Ishikawa (cell line): ENCODE results near the gene IBA57.

Source experiments
- CEBPB ChIP-seq: IDR thresholded peaks from 2 replicates; pipeline ENCODE4 v1.6.1; 2012
- CREB1 ChIP-seq: IDR thresholded peaks from 2 replicates; pipeline ENCODE4 v1.6.1; 2012; ENCODE audit warnings: low read depth
- EGR1 ChIP-seq: IDR thresholded peaks from 2 replicates; pipeline ENCODE4 v1.6.1; 2012
- EP300 ChIP-seq: IDR thresholded peaks from 2 replicates; pipeline ENCODE4 v1.6.1; 2012; ENCODE audit warnings: borderline replicate concordance
- FOXM1 ChIP-seq: IDR thresholded peaks from 2 replicates; pipeline ENCODE4 v1.6.1; 2012; ENCODE audit warnings: low read depth, borderline replicate concordance
- NFIC ChIP-seq: IDR thresholded peaks from 2 replicates; pipeline ENCODE4 v1.6.1; 2012
- RAD21 ChIP-seq: IDR thresholded peaks from 2 replicates; pipeline ENCODE4 v1.6.1; 2012; ENCODE audit warnings: low read depth
- TAF1 ChIP-seq: IDR thresholded peaks from 2 replicates; pipeline ENCODE4 v1.6.1; 2012; ENCODE audit warnings: low read depth, mild to moderate bottlenecking
- TCF12 ChIP-seq: IDR thresholded peaks from 2 replicates; pipeline ENCODE4 v1.6.1; 2012; ENCODE audit warnings: low read depth
- TEAD4 ChIP-seq: IDR thresholded peaks from 2 replicates; pipeline ENCODE4 v1.6.1; 2012
- YY1 ChIP-seq: IDR thresholded peaks from 2 replicates; pipeline ENCODE4 v1.6.1; 2012; ENCODE audit warnings: low read depth
- ZBTB7A ChIP-seq: IDR thresholded peaks from 2 replicates; pipeline ENCODE4 v1.6.1; 2012; ENCODE audit warnings: low read depth
- TF ChIP-seq, protein P1 (sequence below): IDR thresholded peaks from 2 replicates; pipeline ENCODE4 v1.6.1; 2012
- TF ChIP-seq, protein P2 (sequence below): IDR thresholded peaks from 2 replicates; pipeline ENCODE4 v1.6.1; 2012
- TF ChIP-seq, protein P3 (sequence below): IDR thresholded peaks from 2 replicates; pipeline ENCODE4 v1.6.1; 2012; ENCODE audit warnings: low read depth, mild to moderate bottlenecking

Gene IBA57

DNA sequence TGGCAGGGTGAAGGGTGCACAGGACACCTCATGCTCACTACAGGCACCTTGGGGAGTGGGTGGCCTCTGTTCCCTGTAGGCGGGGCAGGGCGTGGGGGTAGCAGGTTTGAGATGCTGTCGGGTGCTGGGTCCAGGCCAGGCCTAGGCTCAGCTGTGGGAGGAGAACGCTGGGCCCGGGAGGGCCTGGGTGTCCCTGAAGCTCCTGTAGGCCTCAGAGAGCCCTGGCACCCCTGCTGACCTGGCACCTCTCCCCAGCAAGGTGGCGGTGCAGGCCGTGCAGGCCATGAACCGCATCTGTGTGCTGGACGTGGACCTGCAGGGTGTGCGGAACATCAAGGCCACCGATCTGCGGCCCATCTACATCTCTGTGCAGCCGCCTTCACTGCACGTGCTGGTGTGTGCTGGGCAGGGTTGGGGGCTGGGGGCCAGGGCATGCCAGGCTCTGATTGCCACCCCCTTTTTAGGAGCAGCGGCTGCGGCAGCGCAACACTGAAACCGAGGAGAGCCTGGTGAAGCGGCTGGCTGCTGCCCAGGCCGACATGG lies 18.4 kb upstream of the IBA57 start:
- TF ChIP-seq, protein P1, sequence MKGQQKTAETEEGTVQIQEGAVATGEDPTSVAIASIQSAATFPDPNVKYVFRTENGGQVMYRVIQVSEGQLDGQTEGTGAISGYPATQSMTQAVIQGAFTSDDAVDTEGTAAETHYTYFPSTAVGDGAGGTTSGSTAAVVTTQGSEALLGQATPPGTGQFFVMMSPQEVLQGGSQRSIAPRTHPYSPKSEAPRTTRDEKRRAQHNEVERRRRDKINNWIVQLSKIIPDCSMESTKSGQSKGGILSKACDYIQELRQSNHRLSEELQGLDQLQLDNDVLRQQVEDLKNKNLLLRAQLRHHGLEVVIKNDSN = no peak
- TF ChIP-seq ZBTB7A (no peak), CEBPB (no peak), EP300 (no peak), TCF12 (no peak), TAF1 (no peak), EGR1 (no peak), TEAD4 (no peak), YY1 (no peak), CREB1 (no peak), RAD21 (no peak), FOXM1 (no peak), NFIC (no peak)
- TF ChIP-seq, protein P2, sequence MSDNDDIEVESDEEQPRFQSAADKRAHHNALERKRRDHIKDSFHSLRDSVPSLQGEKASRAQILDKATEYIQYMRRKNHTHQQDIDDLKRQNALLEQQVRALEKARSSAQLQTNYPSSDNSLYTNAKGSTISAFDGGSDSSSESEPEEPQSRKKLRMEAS = no peak
- TF ChIP-seq, protein P3, sequence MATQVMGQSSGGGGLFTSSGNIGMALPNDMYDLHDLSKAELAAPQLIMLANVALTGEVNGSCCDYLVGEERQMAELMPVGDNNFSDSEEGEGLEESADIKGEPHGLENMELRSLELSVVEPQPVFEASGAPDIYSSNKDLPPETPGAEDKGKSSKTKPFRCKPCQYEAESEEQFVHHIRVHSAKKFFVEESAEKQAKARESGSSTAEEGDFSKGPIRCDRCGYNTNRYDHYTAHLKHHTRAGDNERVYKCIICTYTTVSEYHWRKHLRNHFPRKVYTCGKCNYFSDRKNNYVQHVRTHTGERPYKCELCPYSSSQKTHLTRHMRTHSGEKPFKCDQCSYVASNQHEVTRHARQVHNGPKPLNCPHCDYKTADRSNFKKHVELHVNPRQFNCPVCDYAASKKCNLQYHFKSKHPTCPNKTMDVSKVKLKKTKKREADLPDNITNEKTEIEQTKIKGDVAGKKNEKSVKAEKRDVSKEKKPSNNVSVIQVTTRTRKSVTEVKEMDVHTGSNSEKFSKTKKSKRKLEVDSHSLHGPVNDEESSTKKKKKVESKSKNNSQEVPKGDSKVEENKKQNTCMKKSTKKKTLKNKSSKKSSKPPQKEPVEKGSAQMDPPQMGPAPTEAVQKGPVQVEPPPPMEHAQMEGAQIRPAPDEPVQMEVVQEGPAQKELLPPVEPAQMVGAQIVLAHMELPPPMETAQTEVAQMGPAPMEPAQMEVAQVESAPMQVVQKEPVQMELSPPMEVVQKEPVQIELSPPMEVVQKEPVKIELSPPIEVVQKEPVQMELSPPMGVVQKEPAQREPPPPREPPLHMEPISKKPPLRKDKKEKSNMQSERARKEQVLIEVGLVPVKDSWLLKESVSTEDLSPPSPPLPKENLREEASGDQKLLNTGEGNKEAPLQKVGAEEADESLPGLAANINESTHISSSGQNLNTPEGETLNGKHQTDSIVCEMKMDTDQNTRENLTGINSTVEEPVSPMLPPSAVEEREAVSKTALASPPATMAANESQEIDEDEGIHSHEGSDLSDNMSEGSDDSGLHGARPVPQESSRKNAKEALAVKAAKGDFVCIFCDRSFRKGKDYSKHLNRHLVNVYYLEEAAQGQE = no peak

DNA sequence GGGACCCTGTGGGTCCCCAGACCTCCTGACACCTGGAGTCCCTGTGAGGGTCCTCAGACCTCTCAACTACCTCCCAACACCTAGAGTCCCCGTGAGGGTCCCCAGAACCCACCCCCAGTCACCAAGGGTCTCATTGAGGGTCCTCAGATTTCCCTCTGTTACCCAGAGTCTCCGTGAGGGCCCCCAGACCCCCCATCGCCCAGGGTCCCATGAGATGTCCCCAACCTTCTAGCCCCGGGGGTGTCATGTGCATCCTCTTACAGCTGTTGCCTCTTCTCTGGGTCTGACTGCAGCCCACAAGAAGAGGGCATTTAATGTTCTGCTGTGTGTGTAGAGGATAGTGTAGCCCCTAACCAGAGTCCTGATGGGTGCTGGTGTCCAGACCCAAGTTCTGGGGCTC lies 17.8 kb upstream of the IBA57 start:
- TF ChIP-seq RAD21 = no peak
- no peak for TF ChIP-seq FOXM1
- TF ChIP-seq, protein P1 = no peak
- no peak for TF ChIP-seq TCF12
- TF ChIP-seq CEBPB = no peak
- TF ChIP-seq CREB1 = no peak
- TF ChIP-seq ZBTB7A = no peak
- no peak for TF ChIP-seq TAF1
- TF ChIP-seq, protein P2 = no peak
- TF ChIP-seq, protein P3 = no peak
- TF ChIP-seq TEAD4 = no peak
- TF ChIP-seq EGR1 = no peak

DNA sequence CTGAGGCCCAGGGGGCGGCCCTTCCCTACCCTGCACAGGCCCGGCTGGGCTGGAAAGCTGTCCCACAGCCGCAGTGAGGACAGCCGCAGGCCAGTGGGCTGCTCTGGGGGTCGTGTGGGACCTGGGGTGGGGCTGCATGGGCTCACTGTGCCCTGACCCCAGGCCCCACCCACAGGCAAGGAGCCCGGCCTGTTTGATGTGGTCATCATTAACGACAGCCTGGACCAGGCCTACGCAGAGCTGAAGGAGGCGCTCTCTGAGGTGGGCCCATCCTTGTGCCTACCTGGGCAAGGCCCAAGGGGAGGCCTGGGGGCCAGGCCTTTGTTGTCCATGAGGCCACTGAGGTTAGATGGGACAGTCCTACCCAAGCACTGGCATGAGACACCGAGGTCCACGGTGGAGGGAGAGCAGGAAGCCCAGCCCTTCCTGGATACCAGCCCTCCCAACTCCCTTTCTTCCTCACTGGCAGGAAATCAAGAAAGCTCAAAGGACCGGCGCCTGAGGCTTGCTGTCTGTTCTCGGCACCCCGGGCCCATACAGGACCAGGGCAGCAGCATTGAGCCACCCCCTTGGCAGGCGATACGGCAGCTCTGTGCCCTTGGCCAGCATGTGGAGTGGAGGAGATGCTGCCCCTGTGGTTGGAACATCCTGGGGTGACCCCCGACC lies 17.3 kb upstream of the IBA57 start:
- TF ChIP-seq CEBPB = no peak
- TF ChIP-seq ZBTB7A = no peak
- TF ChIP-seq YY1 = no peak
- no peak for TF ChIP-seq RAD21
- TF ChIP-seq EP300 = no peak

DNA sequence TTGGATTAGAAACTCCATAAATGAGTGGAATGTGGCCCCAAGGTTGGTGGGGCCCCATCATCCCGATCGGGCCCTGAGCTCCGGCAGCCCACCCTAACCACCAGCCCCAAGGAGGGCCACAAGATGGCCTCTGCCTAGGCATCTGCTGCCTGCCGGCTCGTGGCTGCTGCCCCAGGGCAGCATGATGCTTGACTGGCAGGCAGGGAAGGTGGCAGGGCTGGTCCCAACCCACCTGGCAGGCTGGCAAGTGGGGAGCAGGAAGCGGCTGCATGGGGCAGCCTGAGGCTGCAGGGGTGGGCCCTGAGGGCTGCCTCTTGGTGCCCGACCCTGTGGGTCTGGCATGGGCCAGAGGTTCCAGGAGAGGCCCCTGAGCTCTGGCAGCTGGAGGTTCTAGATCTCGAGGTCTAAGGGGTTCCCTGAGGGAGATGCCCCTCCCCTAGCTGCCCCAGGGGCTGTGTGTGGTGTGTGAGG lies 16.6 kb upstream of the IBA57 start:
- TF ChIP-seq CREB1 (no peak), FOXM1 (no peak), NFIC (no peak), ZBTB7A (no peak), EGR1 (no peak), TAF1 (no peak), EP300 (no peak), TCF12 (no peak)
- TF ChIP-seq, protein P1 = no peak
- TF ChIP-seq, protein P3 = no peak
